Measurements from ENCODE around the gene SHMT2.
"Not testable (repeated sequence)": the region's sequence is repeated elsewhere in the genome, so short reads cannot be mapped to it uniquely, and the experiment has no call there.

The SHMT2 gene

GRCh38 chr12:57263096-57263495 is 33.6 kb downstream of the SHMT2 start:
- TF ChIP-seq SUZ12 (IDR thresholded peaks at IDR 0.05; ENCODE audit: extremely low read depth, insufficient read depth, insufficient read length), result no peak
- no peak for TF ChIP-seq YY1 (IDR thresholded peaks at IDR 0.05; ENCODE audit: insufficient read depth, insufficient read length)
- TF ChIP-seq ZNF274 (IDR thresholded peaks at IDR 0.05; ENCODE audit: low read depth, low read length), result no peak
- H3K36me3 ChIP-seq (ENCODE audit: insufficient read depth, insufficient read length, low read length), result peaks cover 24% of the 10 kb centered on the region
- DNase-seq (ENCODE audit: low read depth, low spot score), result no peak

GRCh38 chr12:57266681-57267080 is 37.2 kb downstream of the SHMT2 start:
- no peak for TF ChIP-seq SUZ12 (IDR thresholded peaks at IDR 0.05; ENCODE audit: extremely low read depth, insufficient read depth, insufficient read length)
- TF ChIP-seq YY1 (IDR thresholded peaks at IDR 0.05; ENCODE audit: insufficient read depth, insufficient read length), result no peak
- TF ChIP-seq ZNF274 (IDR thresholded peaks at IDR 0.05; ENCODE audit: low read depth, low read length), result no peak
- no peak for DNase-seq (ENCODE audit: low read depth, low spot score)
- H3K9me3 ChIP-seq (ENCODE audit: insufficient read depth, low read length), result no peaks in the 10 kb centered on the region
- peaks cover 27% of the 10 kb centered on the region for H3K36me3 ChIP-seq (ENCODE audit: insufficient read depth, insufficient read length, low read length)
- no peak overlapping the region for H3K9ac ChIP-seq (ENCODE audit: insufficient read length, low read depth)
- H3K4me1 ChIP-seq (ENCODE audit: insufficient read depth, insufficient read length), result peaks cover 4% of the 10 kb centered on the region
- no peak overlapping the region for H3K4me3 ChIP-seq (ENCODE audit: insufficient read length, low read depth)
- no peaks in the 10 kb centered on the region for H3K27me3 ChIP-seq (ENCODE audit: insufficient read depth, insufficient read length)

More at GRCh38 chr12:57263096-57263495, 33.6 kb downstream of the SHMT2 start:
- Histone ChIP-seq H3K9me3 (ENCODE audit: insufficient read depth, low read length) (no peaks in the 10 kb centered on the region), H3K4me3 (ENCODE audit: insufficient read length, low read depth) (no peak overlapping the region), H3K9ac (ENCODE audit: insufficient read length, low read depth) (no peak overlapping the region), H3K27me3 (ENCODE audit: insufficient read depth, insufficient read length) (no peaks in the 10 kb centered on the region), H3K4me1 (ENCODE audit: insufficient read depth, insufficient read length) (peaks cover under 1% of the 10 kb centered on the region)

DNA sequence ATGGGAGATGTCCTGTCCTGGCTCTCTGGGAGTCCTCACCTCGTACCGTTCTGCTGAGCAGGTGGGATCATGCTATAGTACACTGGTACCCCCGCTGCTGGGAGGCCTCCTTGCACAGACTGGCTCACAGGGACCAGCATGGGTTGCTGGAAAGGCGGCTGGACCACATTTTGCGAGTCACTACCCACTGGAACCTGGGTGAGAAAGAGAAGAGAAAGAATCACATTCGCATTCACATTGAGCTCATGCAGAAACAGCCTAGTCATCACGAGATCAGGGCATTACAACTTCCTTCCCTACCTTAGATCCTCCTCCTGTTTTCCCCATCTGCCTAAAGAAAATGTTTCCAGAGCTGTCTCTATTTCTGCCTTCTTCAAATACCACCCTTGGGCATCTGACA is 38.8 kb downstream of the SHMT2 start:
- TF ChIP-seq YY1 (IDR thresholded peaks at IDR 0.05; ENCODE audit: insufficient read depth, insufficient read length) (no peak), SUZ12 (IDR thresholded peaks at IDR 0.05; ENCODE audit: extremely low read depth, insufficient read depth, insufficient read length) (no peak), ZNF274 (IDR thresholded peaks at IDR 0.05; ENCODE audit: low read depth, low read length) (no peak)
- Histone ChIP-seq H3K9ac (ENCODE audit: insufficient read length, low read depth) (no peak overlapping the region), H3K4me3 (ENCODE audit: insufficient read length, low read depth) (no peak overlapping the region), H3K27me3 (ENCODE audit: insufficient read depth, insufficient read length) (no peaks in the 10 kb centered on the region), H3K9me3 (ENCODE audit: insufficient read depth, low read length) (no peaks in the 10 kb centered on the region), H3K36me3 (ENCODE audit: insufficient read depth, insufficient read length, low read length) (peaks cover 27% of the 10 kb centered on the region), H3K4me1 (ENCODE audit: insufficient read depth, insufficient read length) (peaks cover 4% of the 10 kb centered on the region)
- DNase-seq (ENCODE audit: low read depth, low spot score), result no peak

- DNase-seq (ENCODE audit: low read depth, low spot score), result no peak
- peaks cover 27% of the 10 kb centered on the region for H3K36me3 ChIP-seq (ENCODE audit: insufficient read depth, insufficient read length, low read length)
These were observed 41.5 kb downstream of the SHMT2 start for GRCh38 chr12:57270966-57271470.

GRCh38 chr12:57272337-57273151 is 43.0 kb downstream of the SHMT2 start:
- peaks cover 4% of the 10 kb centered on the region for H3K4me1 ChIP-seq (ENCODE audit: insufficient read depth, insufficient read length)
- no peaks in the 10 kb centered on the region for H3K27me3 ChIP-seq (ENCODE audit: insufficient read depth, insufficient read length)
- no peak for DNase-seq (ENCODE audit: low read depth, low spot score)
- H3K36me3 ChIP-seq (ENCODE audit: insufficient read depth, insufficient read length, low read length), result peaks cover 24% of the 10 kb centered on the region
- H3K9ac ChIP-seq (ENCODE audit: insufficient read length, low read depth), result no peak overlapping the region
- no peak for TF ChIP-seq YY1 (IDR thresholded peaks at IDR 0.05; ENCODE audit: insufficient read depth, insufficient read length)
- H3K4me3 ChIP-seq (ENCODE audit: insufficient read length, low read depth), result no peak overlapping the region
- no peaks in the 10 kb centered on the region for H3K9me3 ChIP-seq (ENCODE audit: insufficient read depth, low read length)

More at GRCh38 chr12:57270966-57271470, 41.5 kb downstream of the SHMT2 start:
- no peak for TF ChIP-seq YY1 (IDR thresholded peaks at IDR 0.05; ENCODE audit: insufficient read depth, insufficient read length)
- TF ChIP-seq ZNF274 (IDR thresholded peaks at IDR 0.05; ENCODE audit: low read depth, low read length), result no peak
- no peak for TF ChIP-seq SUZ12 (IDR thresholded peaks at IDR 0.05; ENCODE audit: extremely low read depth, insufficient read depth, insufficient read length)
- Histone ChIP-seq H3K9ac (ENCODE audit: insufficient read length, low read depth) (no peak overlapping the region), H3K27me3 (ENCODE audit: insufficient read depth, insufficient read length) (no peaks in the 10 kb centered on the region), H3K4me3 (ENCODE audit: insufficient read length, low read depth) (no peak overlapping the region), H3K4me1 (ENCODE audit: insufficient read depth, insufficient read length) (peaks cover 4% of the 10 kb centered on the region), H3K9me3 (ENCODE audit: insufficient read depth, low read length) (no peaks in the 10 kb centered on the region)

GRCh38 chr12:57273516-57273915 is 44.0 kb downstream of the SHMT2 start:
- no peak overlapping the region for H3K4me3 ChIP-seq (ENCODE audit: insufficient read length, low read depth)
- H3K9ac ChIP-seq (ENCODE audit: insufficient read length, low read depth), result no peak overlapping the region
- DNase-seq (ENCODE audit: low read depth, low spot score), result no peak
- TF ChIP-seq SUZ12 (IDR thresholded peaks at IDR 0.05; ENCODE audit: extremely low read depth, insufficient read depth, insufficient read length), result no peak
- TF ChIP-seq ZNF274 (IDR thresholded peaks at IDR 0.05; ENCODE audit: low read depth, low read length), result no peak
- TF ChIP-seq YY1 (IDR thresholded peaks at IDR 0.05; ENCODE audit: insufficient read depth, insufficient read length), result no peak
- H3K4me1 ChIP-seq (ENCODE audit: insufficient read depth, insufficient read length), result no peaks in the 10 kb centered on the region
- no peaks in the 10 kb centered on the region for H3K27me3 ChIP-seq (ENCODE audit: insufficient read depth, insufficient read length)
- H3K9me3 ChIP-seq (ENCODE audit: insufficient read depth, low read length), result no peaks in the 10 kb centered on the region
- peaks cover 23% of the 10 kb centered on the region for H3K36me3 ChIP-seq (ENCODE audit: insufficient read depth, insufficient read length, low read length)

- H3K9me3 ChIP-seq (ENCODE audit: insufficient read depth, low read length), result not testable (repeated sequence)
These were observed 46.7 kb downstream of the SHMT2 start for GRCh38 chr12:57276233-57276632.

More at GRCh38 chr12:57276233-57276632, 46.7 kb downstream of the SHMT2 start:
- not testable (repeated sequence) for H3K9ac ChIP-seq (ENCODE audit: insufficient read length, low read depth); H3K27me3 ChIP-seq (ENCODE audit: insufficient read depth, insufficient read length); H3K4me1 ChIP-seq (ENCODE audit: insufficient read depth, insufficient read length); DNase-seq (ENCODE audit: low read depth, low spot score); H3K4me3 ChIP-seq (ENCODE audit: insufficient read length, low read depth)
- H3K36me3 ChIP-seq (ENCODE audit: insufficient read depth, insufficient read length, low read length), result peaks cover 11% of the 10 kb centered on the region

All from NT2/D1 (cell line).